NCI-H2081 treated with DMSO at 0.1 percent for 48 hours (cell line): ENCODE results near the gene TRAF3.

Experiments
- DNase-seq: peaks from one replicate; lab custom pipeline; 2025; lab: John Stamatoyannopoulos, UW

The TRAF3 gene

DNA sequence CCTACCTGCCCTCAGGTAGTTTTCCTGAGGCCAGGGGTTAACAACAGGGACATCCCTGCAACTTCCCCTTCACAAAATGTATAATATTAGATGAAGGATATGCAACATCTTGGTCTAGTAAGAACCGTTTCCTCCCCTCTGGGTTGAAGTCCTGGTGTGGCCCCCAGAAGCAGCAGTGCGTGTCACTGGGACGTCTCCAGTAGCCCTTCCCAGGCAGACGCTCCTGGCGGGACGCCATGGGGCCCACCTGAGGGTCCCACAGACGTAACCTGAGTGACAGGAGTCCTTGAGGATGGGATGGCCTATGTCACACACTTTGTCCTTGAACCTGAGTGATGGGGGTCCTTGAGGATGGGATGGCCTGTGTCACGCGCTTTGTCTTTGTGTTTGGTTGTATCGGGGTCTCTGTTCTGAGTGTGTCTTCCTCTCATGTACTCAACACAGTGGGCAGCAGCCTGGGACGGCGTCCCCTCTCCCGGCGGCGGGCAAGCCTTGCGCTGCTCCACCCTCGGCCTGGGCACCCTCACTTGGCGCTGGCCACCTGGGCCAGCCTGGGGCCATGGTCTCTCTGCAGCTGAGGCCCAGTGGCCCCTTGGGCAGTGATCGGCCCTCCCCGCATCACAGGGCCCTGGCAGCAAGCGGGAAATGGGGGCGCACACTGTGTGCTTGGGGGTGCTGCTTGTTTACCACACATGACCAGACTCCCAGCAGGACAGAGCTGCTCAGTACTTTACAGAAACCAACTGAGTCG is 130.9 kb downstream of the TRAF3 start:
- no peak for DNase-seq

DNA sequence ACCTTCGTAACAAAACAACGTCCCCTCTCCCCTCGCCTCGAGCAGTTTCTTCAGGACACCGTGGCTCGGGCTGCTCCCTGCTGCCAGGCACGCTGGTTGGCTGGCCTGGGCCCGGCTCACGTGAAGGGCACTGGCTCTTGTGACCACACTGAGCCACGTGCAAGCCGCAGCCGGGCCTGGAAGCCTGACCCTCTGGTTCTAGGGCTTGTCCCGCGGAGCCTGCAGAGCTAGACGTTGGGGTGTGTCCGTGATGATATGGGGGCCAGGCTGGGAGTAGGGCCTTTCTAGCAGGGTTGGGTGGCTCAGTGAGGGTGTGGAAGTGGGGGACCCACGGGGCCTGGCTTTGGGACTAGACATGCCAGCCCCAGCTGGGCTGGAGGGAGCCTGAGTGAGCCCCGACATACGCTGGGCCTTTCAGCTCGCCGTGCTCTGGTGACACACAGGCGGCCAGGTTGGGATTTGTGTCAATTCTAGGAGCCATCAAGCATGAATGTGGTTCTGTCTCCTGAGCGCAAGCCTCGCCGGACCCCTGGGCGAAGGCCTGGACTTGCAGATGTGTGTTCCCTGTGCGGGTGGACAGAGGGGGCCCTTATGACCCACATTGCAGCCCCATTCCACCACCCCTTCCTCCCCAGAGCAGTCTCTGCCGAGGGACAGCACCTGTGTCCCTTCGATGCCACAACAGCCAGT is 131.7 kb downstream of the TRAF3 start:
- DNase-seq: no peak

DNA sequence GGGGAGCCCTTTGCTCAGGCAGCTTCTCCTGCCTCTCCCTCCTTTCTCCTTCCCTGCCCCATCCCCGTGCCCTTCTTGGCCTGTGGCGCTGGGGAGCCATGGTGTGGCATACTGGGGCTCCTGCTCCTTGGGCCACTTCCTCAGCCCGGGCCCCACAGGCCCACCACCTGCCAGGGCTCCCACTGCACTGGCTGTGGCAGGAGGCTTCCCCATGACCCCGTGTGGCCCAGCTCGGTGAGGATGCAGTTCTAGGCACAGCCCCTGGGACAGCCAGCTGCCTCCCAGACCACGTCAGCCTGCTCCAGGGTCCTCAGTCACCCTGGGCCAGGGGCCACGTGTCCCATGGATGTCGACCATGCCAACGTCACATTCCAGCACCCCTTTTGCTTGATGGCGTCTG is 132.2 kb downstream of the TRAF3 start:
- no peak for DNase-seq

DNA sequence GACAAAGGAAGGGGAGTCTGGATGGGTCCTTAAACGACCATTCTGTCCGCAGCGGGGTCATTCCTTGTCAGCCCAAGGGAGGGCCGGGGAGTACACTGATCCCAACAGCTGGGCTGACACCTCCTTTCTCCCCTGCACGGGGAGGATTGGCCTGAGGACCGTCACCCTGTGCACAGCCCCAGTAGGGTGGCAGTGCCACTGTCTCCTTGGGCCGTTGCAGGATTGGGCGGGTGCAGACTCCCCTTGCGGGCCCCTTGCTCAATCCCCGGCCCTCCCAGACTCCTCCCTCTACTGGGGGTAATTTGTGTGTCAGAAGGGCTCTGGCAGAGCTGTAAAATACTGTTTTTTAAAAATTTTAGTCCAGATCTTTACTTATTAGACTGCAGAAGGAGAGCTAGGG is 132.7 kb downstream of the TRAF3 start:
- DNase-seq: no peak

DNA sequence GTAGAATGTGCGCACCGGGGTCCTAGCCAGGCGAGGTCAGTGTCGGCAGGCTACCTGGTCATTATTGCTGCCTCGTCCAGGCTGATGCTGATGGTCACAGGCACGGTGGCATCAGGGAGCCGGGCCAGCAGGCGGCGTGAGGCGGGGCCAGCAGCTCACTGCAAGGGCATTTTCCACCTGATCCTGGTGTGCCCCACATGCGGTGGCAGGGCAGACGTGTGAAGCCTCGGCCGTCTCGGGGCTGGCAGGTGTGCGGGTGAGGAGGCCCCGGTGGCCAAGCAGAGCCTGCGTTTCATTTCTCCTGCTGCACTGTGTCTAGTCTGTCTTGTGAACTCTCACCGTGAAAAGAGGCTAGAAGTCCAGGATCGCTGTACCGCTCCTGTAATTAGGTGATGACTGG is 133.2 kb downstream of the TRAF3 start:
- no peak for DNase-seq

DNA sequence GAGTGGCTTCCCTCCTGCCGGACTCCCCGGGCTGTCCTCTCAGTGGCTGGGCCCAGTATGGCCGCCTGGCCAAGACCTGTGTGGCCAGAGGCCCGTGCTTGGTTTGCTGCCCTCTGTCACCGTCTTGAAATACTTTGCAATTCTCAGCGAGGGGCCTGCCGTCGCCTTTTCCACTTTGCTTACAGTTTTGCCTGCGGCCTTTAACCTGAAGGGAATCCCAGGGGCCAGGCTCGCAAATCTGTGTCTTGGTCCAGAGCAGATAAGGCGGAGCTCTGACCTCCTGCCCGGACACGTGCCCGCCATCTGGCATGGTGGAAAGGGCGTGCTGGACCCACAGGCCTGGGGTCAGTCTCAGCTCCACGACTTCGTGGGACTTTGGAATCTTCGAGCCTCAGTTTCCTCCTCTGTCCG is 134.3 kb downstream of the TRAF3 start:
- no peak for DNase-seq

DNA sequence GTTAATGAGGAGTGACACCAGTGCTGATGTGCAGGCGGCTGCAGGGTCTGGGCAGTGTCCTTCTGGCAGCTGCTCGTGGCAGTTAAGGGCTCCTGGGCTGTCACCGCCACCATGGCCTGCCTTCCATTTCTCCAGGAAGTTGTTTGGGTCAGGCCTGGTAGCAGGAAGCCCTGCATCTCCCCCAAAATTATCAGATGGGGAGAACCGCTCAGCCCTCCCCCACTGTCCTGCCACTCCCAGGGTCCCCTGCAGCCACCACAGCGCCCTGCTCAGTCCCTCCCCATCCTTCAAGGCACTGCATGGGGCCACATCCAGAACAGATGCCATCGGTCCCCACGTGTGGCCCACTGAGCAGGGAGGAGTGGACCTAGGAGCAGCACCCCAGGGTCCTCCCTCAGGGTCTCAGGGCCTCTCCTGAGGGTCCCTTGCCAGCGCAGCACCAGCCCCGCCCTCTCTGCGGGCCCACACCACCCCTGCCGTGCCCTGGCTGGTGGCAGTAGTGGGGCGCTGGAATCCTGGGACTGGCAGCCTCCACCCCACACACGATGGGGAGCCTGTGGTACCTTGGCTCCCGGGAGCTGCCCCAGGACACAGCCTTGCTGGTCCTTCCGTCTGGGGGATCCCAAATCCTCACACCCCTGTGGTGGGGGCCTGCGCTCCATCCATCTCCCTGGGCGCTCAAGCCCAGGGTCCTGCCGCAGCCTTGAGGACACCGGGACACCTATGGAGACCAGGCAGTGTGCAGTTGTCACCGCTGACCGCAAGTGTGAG is 134.9 kb downstream of the TRAF3 start:
- no peak for DNase-seq

DNA sequence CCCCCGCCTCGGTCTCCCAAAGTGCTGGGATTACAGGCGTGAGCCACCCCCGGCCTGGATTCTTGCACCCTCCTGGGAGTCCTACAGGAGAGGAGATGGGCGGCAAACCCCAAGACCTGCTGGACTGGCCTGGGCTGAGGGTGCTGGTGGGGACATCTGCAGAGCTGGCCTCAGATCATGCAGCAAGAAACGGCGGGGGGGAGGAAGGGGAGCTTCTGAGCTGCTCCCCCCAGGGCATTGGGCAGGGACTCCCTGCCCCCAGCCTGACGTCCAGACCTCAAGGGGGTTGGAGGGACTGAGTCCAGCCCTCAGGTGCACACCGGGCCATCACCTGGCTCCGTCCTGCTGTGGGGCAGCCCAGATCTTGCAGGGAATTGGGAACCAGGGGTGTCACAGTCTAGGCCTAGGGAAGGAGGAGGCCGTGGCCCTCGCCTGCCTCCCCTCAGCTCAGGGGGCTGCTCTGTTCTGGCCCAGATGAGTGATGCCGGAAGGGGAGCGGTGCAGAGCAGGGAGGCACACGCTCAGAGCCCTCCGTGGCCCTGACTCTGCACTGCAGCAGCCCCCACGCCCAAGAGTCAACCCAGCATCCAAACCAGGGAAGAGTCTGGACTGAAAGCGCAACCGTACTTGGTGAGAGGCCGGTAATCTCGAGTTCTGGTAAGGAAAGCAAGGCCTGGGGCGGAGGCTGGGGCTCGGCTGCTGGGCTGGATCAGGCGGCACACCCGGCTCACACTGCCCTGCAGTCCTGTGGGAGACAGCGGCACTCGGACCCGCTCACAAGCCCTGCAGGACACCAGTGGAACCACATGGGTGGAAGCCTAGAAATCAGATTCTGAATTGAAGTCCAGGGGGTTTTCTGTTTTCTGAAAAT is 136.3 kb downstream of the TRAF3 start:
- no peak for DNase-seq

DNA sequence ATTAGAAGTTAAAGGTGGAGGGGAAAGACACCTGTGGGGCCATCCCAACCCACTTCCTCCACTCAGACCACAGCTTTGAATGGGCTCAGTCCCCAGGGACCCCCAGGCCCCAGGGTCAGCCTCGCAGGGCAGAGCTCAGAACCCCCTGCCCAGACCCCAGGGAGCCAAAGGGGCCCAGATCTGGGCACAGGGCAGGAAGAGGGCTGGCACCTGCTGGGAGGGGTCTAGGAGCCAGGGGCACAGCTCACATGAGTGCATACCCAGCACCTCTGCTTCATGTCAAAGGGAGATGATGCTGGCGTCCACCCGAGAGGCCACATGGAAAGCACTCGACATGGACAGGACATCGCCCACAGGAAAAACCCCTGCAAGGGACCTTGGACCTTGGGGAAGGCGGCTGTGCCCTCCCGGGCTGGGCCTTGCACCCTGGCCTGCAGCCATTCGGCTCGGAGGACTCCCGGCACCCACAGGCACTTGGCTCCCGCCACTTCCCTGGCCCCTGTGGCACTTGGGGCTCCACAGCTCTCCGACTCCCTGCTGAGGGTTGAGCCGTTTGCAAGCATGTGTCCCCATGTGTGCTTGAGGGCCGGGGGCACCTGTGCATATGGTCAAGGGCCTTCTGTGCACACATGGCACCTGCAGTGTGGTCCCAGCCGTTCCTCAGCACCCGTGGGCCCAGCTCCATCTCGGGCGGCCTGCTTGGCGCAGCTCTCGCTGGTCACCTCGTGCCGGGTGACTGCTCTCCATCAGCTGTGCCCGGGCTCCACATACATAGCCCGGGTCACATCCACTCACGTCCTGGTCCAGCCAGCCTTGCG is 137.4 kb downstream of the TRAF3 start:
- DNase-seq: no peak

DNA sequence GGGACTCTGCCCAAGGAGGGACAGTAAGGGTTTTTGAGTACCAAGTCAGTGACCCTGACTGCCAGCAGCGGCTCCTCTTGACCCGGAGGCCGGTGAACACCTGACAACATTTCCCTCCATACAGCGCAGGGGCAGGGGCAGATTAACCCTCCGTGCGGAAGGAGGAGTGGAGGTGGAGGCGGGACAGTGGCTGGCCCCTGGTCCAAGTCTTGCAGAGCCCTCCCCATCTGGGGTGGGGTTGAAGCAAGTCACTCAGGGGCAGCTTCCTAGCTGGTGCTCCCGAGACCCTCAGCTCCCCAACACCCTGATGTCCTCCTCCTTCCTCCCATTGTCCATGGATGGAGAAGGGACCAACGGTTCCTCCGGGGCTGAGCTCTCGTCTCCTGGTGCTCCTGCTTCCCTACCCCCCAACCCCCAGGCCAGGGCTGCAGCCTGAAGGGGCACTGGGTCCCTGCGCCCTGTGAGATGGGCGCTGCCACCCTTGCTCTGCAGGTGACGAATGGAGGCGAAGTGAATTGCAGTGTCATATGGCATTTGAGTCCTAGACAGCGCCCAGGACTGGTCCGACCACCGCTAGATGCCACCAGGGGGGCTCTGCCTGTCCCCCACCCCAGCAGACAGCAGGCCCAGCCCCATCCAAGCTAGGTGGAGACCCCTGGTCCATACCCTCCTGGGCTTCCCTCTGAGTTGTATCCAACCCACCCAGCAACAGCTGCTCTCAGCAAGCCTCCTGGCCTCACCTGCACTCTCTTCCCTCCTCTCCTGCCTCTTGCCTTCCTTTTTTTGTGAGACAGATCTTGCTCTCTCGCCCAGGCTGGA is 138.3 kb downstream of the TRAF3 start:
- no peak for DNase-seq

DNA sequence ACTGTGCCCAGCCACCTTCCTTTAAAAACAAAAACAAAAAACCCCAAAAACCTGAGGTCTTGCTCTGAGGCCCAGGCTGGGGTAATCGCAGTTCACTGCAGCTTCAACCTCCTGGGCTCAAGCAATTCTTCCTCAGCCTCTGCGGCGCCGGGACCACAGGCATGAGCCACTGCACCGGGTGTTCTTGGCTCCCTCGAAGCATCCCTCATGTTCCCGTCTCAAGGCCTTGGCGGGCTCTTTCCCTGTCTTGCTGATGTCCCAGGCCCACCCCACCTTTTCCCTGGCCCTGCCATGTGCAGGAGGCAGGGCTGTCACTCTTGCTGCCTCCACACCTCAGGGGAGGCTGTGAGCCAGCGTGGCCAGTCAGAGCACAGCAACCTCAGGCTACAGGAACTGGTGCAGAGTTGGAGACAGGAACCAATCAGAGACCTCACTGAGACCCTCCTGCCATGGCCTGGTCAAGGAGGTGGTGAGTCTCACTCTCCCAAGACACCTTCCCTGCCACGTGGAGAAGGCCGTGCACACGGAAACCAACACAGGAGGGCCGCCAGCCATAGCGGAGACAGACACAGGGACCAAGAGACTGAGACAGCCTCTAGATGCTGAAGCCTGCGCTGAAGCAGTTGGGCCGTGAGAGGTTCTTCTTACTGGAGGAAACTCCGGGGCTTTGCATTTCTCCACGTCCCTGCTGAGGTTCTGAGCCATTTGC is 139.3 kb downstream of the TRAF3 start:
- no peak for DNase-seq

DNA sequence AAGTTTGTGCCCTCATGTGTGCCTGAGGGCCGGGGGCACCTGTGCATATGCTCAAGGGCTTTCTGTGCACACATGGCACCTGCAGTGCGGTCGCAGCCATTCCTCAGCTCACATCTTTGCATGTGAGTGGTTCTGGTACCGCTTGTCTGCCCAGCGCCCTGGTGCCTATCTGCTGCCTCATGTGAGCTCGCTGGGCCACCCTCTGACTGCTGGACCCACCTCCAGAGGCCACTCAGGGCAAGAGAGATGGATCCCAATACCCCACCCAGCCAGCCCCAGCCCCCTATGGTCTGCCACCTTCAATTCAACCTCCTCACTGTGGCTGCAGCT is 139.8 kb downstream of the TRAF3 start:
- no peak for DNase-seq

DNA sequence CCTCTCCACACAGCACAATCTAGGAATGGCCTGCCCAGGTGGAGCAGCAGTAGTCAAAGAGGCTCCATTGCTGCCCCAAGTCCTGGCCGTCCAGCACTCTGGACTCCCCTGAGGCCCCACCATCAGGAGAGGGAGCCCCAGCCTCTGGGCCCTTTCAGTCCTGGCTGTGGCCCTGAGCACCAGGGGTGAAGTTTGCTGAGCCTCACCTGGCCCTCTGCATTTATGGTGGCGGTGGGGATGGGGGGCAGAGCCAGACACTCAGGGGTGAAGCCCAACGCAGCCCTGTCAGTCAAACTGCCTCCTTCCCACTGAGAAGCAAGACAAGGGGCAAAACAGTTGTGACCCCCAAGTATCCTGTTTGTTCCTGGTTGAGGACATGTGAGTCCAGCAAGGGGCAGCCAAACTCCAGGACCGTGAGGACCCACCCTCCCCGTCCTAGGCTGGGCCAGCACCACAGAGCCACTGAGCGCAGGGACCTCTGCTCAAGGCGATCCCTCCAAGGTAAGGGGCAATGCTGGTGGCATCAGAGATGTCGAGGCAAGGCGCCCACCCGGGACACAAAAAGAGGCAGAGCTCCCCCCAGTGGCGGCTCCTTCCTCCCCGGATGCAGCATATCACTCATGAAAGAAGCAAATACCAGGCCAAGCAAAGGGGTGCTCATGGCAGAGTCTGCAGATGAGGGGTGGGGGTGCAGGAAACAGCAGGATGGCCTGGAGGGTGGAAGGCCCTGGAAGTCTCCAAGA is 140.4 kb downstream of the TRAF3 start:
- DNase-seq: no peak

DNA sequence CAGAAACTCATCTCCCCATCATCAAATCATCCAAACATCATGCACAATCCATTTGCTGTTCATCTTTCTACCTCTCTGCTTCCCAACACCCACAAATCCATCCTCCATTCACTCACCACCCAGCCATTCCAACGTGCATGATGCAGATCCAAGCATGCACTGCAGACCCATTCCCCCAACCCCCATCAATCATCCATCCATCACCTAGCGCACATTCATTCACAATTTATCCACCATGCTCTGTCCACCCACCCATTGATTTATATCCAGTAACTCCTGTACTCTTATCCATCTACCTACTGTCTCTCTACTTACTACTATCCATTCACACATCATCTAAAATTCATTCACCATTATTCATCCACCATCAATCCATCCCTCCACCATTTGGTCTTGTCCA is 141.2 kb downstream of the TRAF3 start:
- no peak for DNase-seq

DNA sequence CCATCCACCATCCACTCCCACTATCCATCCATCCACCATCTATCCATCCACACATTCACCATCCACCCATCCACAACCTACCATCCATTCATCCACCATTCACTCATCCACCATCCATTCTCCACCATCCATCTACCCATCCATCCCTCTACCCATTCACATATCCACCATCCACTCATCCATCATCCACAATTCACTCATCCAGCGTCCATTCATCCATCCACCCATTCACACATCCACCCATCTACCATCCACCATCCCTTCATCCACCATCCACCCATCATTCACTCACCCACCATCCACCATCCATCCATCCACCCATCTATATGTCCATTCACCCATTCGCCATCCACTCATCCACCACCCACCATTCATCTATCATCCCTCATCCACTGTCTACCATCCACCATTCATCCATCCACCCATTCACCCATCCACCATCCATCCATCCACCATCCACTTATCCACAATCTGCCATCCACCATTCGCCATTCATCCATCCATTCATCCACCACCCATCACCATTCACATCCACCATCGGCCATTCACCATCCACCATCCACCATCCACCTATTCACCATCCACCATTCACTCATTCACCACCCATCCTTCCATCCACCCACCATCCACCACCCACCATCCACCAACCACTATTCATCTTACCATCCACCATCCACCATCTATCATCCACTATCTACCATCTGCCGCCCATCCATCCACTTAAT is 143.2 kb downstream of the TRAF3 start:
- no peak for DNase-seq

DNA sequence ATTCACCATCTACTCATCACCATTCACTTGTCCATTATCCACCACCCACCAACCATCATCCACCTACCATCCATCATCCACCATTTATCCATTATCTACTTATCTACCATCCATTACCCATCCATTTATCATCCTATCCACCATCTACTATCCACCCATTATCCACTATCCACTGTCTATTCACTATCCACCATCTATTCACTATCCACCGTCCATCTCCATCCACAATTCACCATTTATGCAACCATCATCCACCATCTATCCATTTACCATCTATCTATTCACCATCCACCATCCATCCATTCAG is 143.7 kb downstream of the TRAF3 start:
- DNase-seq: no peak

DNA sequence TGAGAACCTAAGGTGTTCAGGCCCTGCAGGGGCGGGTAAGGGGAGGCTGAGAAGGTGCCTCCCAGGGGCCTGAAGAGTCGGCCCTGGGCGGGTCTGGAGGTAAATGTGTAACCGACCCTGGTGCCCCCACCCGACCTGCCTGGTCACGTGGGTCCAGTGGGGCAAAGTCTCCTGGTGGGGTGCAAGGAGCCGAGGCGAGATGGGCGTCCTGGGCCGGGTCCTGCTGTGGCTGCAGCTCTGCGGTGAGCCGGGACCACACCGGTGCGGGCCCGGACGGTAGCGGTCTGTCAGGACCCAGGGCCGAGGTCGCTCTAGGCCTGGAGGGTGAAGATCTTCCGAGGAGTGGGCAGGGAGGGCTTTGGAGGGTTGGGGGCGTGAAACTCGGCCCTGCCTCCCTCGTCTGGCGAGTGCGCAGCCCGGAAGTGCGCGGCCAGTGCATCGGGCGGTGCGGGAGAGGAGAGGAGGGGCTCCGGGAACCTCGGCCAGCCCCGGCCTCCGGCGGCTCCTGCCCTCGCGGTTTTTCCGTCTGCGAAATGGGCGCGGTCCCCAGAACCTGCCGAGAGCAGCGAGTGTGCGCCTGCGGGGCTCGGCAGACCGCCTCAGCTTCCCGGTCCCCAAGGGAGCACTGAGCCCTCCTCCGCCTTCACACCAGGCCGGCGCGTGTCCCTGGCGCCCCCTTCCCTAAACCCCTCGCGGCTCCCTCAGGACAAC is 145.4 kb downstream of the TRAF3 start, which contains the start of gene AMN:
Gene AMN (plus strand): TSS at position 174 of the 711 bp plus-strand sequence. CDS start 26 bp downstream, at position 200.
- DNase-seq: no peak
